ENCODE data around the gene MAP7.

The MAP7 gene

DNA sequence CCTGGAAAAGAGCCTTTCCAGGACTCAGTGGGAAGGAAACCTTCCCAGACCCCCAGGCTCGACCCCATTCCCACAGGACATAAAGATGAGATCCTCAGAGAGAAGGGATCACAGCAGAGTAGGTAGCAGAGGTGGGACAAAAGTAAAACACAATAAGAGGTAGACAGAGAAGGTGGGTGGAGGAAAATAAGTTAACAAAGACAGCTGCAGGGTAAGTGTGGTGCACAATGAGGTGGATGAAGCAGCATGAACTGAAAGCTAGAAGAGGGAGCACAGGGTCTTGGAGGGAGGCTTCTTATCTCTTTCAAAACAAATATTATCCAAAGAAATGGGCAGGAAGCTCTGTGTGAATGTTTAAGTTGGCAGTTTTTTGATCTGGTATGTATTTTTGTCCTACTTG, 14.0 kb upstream of the MAP7 start:
- Histone ChIP-seq H3K9ac (ENCODE audit: low read depth, low read length) (no peak overlapping the region), H3K4me3 (ENCODE audit: low read depth, low read length) (no peak overlapping the region), H3K4me1 (ENCODE audit: control insufficient read depth, insufficient read depth, low read length) (no peaks in the 10 kb centered on the region), H3K27ac (ENCODE audit: low read depth, low read length) (no peak overlapping the region), H3K27me3 (ENCODE audit: control insufficient read depth, insufficient read depth, low read length) (no peaks in the 10 kb centered on the region), H3K36me3 (ENCODE audit: control insufficient read depth, insufficient read depth, low read length) (no peaks in the 10 kb centered on the region), H3K9me3 (ENCODE audit: control insufficient read depth, insufficient read depth, low read length) (no peaks in the 10 kb centered on the region)

DNA sequence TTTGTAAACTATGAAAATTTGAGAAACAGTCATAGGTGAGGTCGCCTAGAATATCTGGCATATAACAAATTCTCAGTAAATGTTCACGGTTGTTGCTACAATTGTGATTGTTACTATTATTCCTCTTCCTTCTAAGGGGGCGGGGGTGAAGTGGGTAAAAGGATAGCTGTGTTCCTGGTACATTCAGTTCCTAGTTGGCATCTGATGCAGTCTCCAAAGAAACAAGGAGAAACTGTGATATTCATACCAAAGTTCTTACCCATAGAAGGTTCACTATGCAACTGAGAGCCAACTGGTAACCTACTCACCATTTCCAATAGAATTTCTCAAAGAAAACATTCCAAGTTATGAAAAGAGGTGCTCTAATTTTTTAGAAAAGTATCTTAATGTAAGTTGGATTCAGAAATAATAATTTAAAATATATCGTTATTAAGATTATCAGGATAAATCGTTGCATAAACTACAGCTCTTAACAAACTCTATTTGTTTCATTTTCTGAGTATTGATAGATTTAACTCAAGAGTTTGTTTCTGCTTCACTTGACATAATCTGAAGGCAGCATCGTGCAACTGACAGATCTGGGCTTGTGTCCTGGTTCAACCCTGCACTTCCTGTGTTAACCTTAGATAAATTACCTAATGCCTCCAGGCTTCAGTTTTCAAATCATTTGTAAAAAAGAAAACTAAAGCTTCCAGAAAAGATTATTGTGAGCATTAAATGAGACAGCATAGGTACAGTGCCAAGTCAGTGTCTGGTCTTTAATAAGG, 13.3 kb upstream of the MAP7 start:
- Histone ChIP-seq H3K9ac (ENCODE audit: low read depth, low read length) (no peak overlapping the region), H3K36me3 (ENCODE audit: control insufficient read depth, insufficient read depth, low read length) (no peaks in the 10 kb centered on the region)

DNA sequence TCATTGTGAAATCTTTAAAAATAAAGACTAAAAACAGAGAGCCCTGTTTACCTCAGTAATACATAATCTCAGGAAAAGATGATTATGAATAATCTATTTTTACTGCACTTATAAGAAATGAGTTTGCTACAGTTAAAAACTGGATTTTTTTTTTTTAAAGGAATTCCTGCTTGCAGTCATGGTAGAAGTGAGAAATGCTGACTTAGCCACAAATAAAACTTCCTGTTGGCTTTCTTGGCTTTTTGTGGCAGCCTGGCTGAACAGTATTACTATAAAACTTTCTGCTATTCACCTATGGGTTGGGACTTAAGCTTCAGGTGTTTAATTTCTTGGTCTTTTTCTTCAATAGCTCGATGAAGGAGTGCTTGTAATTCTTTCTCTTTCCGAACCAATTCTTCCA, 12.0 kb upstream of the MAP7 start:
- H3K9ac ChIP-seq (ENCODE audit: low read depth, low read length): no peak overlapping the region
- no peaks in the 10 kb centered on the region for H3K27me3 ChIP-seq (ENCODE audit: control insufficient read depth, insufficient read depth, low read length)
- H3K27ac ChIP-seq (ENCODE audit: low read depth, low read length): no peak overlapping the region
- H3K4me1 ChIP-seq (ENCODE audit: control insufficient read depth, insufficient read depth, low read length): no peaks in the 10 kb centered on the region
- H3K9me3 ChIP-seq (ENCODE audit: control insufficient read depth, insufficient read depth, low read length): no peaks in the 10 kb centered on the region
- H3K4me3 ChIP-seq (ENCODE audit: low read depth, low read length): no peak overlapping the region
- no peaks in the 10 kb centered on the region for H3K36me3 ChIP-seq (ENCODE audit: control insufficient read depth, insufficient read depth, low read length)

More for the DNA sequence above, 13.3 kb upstream of the MAP7 start:
- H3K9me3 ChIP-seq (ENCODE audit: control insufficient read depth, insufficient read depth, low read length): no peaks in the 10 kb centered on the region
- no peak overlapping the region for H3K4me3 ChIP-seq (ENCODE audit: low read depth, low read length)
- H3K27me3 ChIP-seq (ENCODE audit: control insufficient read depth, insufficient read depth, low read length): no peaks in the 10 kb centered on the region
- H3K4me1 ChIP-seq (ENCODE audit: control insufficient read depth, insufficient read depth, low read length): no peaks in the 10 kb centered on the region
- no peak overlapping the region for H3K27ac ChIP-seq (ENCODE audit: low read depth, low read length)

- H3K9me3 ChIP-seq (ENCODE audit: control insufficient read depth, insufficient read depth, low read length): no peaks in the 10 kb centered on the region
- H3K36me3 ChIP-seq (ENCODE audit: control insufficient read depth, insufficient read depth, low read length): no peaks in the 10 kb centered on the region
- H3K9ac ChIP-seq (ENCODE audit: low read depth, low read length): no peak overlapping the region
- peaks cover 11% of the 10 kb centered on the region for H3K4me1 ChIP-seq (ENCODE audit: control insufficient read depth, insufficient read depth, low read length)
- no peak overlapping the region for H3K27ac ChIP-seq (ENCODE audit: low read depth, low read length)
- H3K4me3 ChIP-seq (ENCODE audit: low read depth, low read length): no peak overlapping the region
- peaks cover 32% of the 10 kb centered on the region for H3K27me3 ChIP-seq (ENCODE audit: control insufficient read depth, insufficient read depth, low read length)
These were observed 3.1 kb upstream of the MAP7 start for GRCh38 chr6:136553166-136553787.

DNA sequence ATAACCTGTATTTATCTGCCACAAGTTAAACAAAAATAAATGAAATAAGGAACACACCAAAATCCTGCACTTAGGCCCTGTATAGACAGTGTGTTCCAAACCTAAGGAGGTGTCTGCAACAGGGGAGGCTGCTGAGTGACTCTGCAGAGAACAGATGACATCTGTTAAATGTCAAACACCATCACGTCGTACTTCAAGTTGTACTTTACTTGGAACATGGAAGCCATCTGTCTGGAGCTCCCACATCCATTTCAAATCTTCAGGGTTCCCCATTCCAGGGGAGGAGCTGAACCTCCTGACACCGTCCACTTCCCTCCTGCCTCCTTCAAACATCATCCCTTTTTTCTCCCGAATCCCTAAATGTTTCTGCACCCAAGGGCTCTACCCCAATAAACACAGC, 1.8 kb upstream of the MAP7 start:
- Histone ChIP-seq H3K9ac (ENCODE audit: low read depth, low read length) (no peak overlapping the region), H3K9me3 (ENCODE audit: control insufficient read depth, insufficient read depth, low read length) (no peaks in the 10 kb centered on the region), H3K36me3 (ENCODE audit: control insufficient read depth, insufficient read depth, low read length) (no peaks in the 10 kb centered on the region), H3K4me1 (ENCODE audit: control insufficient read depth, insufficient read depth, low read length) (peaks cover 18% of the 10 kb centered on the region), H3K27ac (ENCODE audit: low read depth, low read length) (no peak overlapping the region), H3K4me3 (ENCODE audit: low read depth, low read length) (no peak overlapping the region), H3K27me3 (ENCODE audit: control insufficient read depth, insufficient read depth, low read length) (peaks cover 32% of the 10 kb centered on the region)

DNA sequence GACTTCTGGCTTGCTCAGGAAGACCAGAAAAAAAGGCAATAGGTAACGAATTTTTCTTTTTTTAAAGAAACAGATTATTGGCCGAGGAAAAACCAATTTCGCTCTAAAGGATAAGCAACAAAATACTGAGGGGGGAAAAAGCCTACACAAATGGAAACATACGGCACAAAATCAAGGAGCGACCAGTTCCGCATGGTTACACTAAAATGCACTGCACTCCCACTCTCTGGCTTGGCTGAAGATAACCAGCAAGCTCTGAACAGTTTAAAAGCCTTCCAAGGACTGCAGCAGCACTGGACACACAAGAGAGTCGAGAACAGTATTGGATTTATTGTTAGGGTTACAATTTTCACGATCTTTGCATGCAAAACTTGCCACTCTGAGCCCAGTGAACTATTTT, 881 bp upstream of the MAP7 start:
- Histone ChIP-seq H3K36me3 (ENCODE audit: control insufficient read depth, insufficient read depth, low read length) (no peaks in the 10 kb centered on the region), H3K4me1 (ENCODE audit: control insufficient read depth, insufficient read depth, low read length) (peaks cover 26% of the 10 kb centered on the region), H3K9ac (ENCODE audit: low read depth, low read length) (0 out of 2 replicates have a peak overlapping the region, but pooled peaks have one; percentile 43), H3K27me3 (ENCODE audit: control insufficient read depth, insufficient read depth, low read length) (peaks cover 32% of the 10 kb centered on the region), H3K9me3 (ENCODE audit: control insufficient read depth, insufficient read depth, low read length) (no peaks in the 10 kb centered on the region), H3K27ac (ENCODE audit: low read depth, low read length) (no peak overlapping the region), H3K4me3 (ENCODE audit: low read depth, low read length) (peak overlapping the region; percentile 88)

DNA sequence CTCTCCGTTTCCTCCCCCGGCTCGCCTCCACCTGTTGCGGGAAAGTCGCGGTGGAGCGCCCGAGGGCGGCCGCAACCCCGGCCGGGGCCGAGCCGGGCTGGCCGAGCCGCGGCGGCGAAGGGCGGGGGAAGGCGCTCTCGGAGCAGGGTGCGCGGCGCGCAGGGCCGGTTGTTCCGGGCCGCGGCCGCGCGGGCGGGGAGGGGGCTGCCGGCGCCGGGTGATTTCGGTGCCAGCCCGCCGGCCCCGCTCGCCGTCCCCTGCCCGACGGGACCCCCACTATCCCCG, 235 bp downstream of the MAP7 start:
- Histone ChIP-seq H3K4me3 (ENCODE audit: low read depth, low read length) (peak overlapping the region; percentile 88), H3K9me3 (ENCODE audit: control insufficient read depth, insufficient read depth, low read length) (no peaks in the 10 kb centered on the region), H3K27ac (ENCODE audit: low read depth, low read length) (peak overlapping the region; percentile 63), H3K27me3 (ENCODE audit: control insufficient read depth, insufficient read depth, low read length) (peaks cover 32% of the 10 kb centered on the region), H3K4me1 (ENCODE audit: control insufficient read depth, insufficient read depth, low read length) (peaks cover 31% of the 10 kb centered on the region), H3K36me3 (ENCODE audit: control insufficient read depth, insufficient read depth, low read length) (no peaks in the 10 kb centered on the region), H3K9ac (ENCODE audit: low read depth, low read length) (peak overlapping the region; percentile 74)

GRCh38 chr6:136549300-136550044, 750 bp downstream of the MAP7 start:
- H3K4me1 ChIP-seq (ENCODE audit: control insufficient read depth, insufficient read depth, low read length): peaks cover 37% of the 10 kb centered on the region
- peaks cover 32% of the 10 kb centered on the region for H3K27me3 ChIP-seq (ENCODE audit: control insufficient read depth, insufficient read depth, low read length)
- H3K9me3 ChIP-seq (ENCODE audit: control insufficient read depth, insufficient read depth, low read length): no peaks in the 10 kb centered on the region
- H3K4me3 ChIP-seq (ENCODE audit: low read depth, low read length): peak overlapping the region; percentile 88
- peak overlapping the region; percentile 74 for H3K9ac ChIP-seq (ENCODE audit: low read depth, low read length)
- no peaks in the 10 kb centered on the region for H3K36me3 ChIP-seq (ENCODE audit: control insufficient read depth, insufficient read depth, low read length)
- H3K27ac ChIP-seq (ENCODE audit: low read depth, low read length): peak overlapping the region; percentile 63

DNA sequence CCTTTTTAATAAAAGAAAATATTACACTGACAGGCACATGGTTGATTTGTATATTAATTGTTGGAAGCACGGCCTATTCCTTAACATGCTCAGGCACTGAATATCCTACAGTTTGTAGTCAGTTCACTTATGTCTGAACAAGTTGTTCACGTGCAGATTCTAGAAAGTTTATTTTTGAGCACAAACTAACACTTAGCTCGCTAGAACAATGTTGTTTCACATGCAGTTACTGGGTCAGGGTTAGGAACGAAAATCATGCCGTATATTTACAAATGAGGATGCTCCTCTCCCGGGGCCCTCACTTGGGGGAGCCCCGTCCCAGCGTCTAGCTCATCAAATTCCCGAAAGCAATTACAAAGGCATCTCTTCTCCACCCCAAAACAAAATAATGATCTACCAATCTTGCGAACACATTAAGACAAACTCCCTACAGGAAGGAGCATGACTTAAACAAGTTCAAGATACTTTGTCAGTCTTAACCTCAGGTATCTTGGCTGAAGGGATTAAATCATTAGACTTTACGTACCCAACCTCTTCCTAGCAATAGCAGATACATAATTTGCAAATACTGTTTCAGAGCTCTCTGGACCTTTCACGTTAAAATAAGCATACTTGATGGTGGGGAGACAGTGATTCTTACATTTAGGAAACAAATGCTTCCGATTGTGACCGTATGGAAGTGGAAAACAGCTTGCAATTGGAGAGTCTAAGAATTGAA, 1.5 kb downstream of the MAP7 start:
- H3K27ac ChIP-seq (ENCODE audit: low read depth, low read length): no peak overlapping the region
- H3K4me3 ChIP-seq (ENCODE audit: low read depth, low read length): peak overlapping the region; percentile 88
- peaks cover 39% of the 10 kb centered on the region for H3K4me1 ChIP-seq (ENCODE audit: control insufficient read depth, insufficient read depth, low read length)
- no peaks in the 10 kb centered on the region for H3K9me3 ChIP-seq (ENCODE audit: control insufficient read depth, insufficient read depth, low read length)
- H3K9ac ChIP-seq (ENCODE audit: low read depth, low read length): peak overlapping the region; percentile 74; the same call in 1 of the 2 replicates
- no peaks in the 10 kb centered on the region for H3K36me3 ChIP-seq (ENCODE audit: control insufficient read depth, insufficient read depth, low read length)
- H3K27me3 ChIP-seq (ENCODE audit: control insufficient read depth, insufficient read depth, low read length): peaks cover 29% of the 10 kb centered on the region

DNA sequence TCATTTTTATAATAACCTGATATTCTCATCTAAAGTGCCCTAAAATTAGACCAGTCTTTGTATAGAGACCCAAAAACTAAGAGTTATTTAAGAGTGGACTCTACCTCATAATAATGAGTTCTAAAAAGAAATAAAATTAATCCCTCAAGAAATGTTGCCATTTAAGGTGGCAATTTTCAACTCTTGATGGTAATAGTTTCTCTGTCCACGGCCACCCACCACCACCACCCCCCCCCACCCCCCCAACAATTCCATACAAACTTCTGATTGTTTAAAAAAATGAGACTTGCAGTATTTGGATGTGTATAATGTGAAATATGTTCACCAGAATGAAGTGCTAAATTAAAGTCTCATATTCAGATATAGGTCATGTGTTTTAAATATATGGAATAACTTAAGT, 2.4 kb downstream of the MAP7 start:
- Histone ChIP-seq H3K4me3 (ENCODE audit: low read depth, low read length) (no peak overlapping the region), H3K36me3 (ENCODE audit: control insufficient read depth, insufficient read depth, low read length) (peaks cover 4% of the 10 kb centered on the region; the same call in 1 of the 2 replicates), H3K27me3 (ENCODE audit: control insufficient read depth, insufficient read depth, low read length) (peaks cover 21% of the 10 kb centered on the region), H3K4me1 (ENCODE audit: control insufficient read depth, insufficient read depth, low read length) (peaks cover 39% of the 10 kb centered on the region), H3K27ac (ENCODE audit: low read depth, low read length) (no peak overlapping the region), H3K9me3 (ENCODE audit: control insufficient read depth, insufficient read depth, low read length) (no peaks in the 10 kb centered on the region), H3K9ac (ENCODE audit: low read depth, low read length) (no peak overlapping the region)
